Measurements from ENCODE around the gene TEAD4.

TEAD4 gene

DNA sequence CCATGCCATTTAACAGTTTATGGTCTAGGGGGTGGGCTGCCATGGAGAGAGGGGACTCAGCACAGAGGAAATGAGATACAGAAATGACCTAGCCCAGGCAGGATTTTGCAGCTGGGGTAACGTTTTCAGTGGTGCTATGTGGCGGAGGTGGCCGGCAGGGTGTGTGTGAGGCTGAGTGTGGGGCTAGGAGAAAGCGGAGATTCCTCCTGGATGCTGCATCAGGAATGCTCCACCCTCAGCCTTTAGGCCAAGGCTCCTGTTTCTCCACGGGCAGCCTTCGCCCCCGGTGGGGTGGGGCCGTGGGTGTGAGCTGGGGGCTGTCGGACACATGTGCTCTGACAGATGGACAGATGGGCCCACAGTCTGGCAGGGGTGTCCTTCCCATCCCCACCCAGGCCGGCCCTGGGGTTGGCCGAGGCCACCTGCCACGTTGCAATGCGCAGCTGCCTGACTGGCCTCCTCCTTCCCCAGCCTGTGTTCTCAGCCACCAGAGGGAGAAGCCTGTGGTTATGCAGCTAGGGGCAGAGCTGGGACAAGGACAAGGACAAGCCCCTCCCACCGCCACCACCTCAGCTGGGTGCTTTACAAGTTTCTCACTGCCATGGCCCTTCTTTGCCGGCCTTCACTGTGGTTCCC, 44.3 kb downstream of the TEAD4 start:
- Mint-ChIP-seq H3K27me3 (no peaks in the 10 kb centered on the region), H3K27ac (no peak overlapping the region), H3K9me3 (no peaks in the 10 kb centered on the region), H3K4me1 (ENCODE audit: low read depth) (no peaks in the 10 kb centered on the region), H3K4me3 (no peak overlapping the region), H3K36me3 (ENCODE audit: low read depth) (no peaks in the 10 kb centered on the region)

DNA sequence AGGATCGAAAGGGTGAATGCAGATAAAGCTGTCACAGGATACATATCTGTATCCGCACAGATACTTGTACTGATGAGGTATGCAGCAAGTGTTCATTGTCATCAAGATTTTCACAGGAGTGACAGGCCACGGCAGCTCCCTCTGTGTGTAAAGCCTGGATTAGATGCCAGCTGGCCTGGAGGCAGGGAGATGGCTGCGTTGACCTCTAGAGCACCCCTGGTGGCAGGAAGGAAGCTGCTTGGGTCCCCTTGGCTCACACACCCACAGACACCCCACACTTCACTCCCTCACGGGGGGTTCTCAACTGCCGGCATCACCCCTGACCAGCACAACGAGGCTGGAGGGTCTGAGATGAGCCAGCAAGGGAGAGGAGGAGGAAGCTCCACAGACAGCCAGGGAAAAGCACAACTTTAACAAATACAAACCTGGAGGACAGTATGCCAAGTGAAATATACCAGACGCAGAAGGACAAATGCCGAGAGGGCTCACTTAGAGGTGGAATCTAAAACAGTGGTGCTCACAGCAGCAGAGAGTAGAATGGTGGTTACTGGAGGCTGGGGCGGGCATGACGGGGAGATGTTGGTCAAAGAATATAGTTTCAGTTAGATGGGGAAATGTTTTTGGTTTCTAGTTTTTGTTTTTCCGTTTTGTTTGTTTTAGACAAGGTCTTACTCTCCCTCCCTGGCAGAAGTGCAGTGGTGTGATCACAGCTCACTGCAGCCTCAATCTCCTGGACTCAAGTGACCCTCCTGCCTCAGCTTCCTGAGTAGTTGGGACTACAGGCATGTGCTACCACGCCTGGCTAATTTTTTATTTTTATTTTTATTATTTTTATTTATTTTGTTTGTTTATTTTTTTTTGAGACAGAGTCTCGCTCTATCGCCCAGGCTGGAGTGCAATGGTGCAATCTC, 45.7 kb downstream of the TEAD4 start:
- Mint-ChIP-seq H3K36me3 (ENCODE audit: low read depth) (no peaks in the 10 kb centered on the region), H3K27ac (no peak overlapping the region), H3K4me3 (no peak overlapping the region), H3K9me3 (no peaks in the 10 kb centered on the region), H3K4me1 (ENCODE audit: low read depth) (no peaks in the 10 kb centered on the region), H3K27me3 (no peaks in the 10 kb centered on the region)

DNA sequence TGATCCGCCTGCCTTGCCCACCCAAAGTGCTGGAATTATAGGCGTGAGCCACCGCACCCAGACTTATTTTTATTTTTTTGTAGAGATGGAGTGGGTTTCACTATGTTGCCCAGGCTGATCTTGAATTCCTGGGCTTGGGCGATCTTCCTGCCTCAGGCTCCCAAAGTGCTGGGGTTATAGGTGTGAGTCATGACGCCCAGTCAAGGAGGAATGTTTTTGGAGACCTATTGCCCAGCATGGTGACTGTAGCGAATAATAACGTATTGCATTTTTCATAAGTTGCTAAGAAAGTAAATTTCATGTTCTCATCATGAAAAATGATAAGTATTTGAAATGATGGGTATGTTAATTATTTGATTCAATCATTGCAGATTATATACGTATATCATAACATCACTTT, 46.5 kb downstream of the TEAD4 start:
- Mint-ChIP-seq H3K9me3 (no peaks in the 10 kb centered on the region), H3K27me3 (no peaks in the 10 kb centered on the region), H3K36me3 (ENCODE audit: low read depth) (no peaks in the 10 kb centered on the region), H3K27ac (no peak overlapping the region), H3K4me1 (ENCODE audit: low read depth) (no peaks in the 10 kb centered on the region), H3K4me3 (no peak overlapping the region)

GRCh38 chr12:3009780-3010179, 50.6 kb downstream of the TEAD4 start:
- Mint-ChIP-seq H3K9me3 (no peaks in the 10 kb centered on the region), H3K36me3 (ENCODE audit: low read depth) (no peaks in the 10 kb centered on the region), H3K27ac (no peak overlapping the region), H3K4me3 (no peak overlapping the region), H3K27me3 (no peaks in the 10 kb centered on the region), H3K4me1 (ENCODE audit: low read depth) (no peaks in the 10 kb centered on the region)

- no peak overlapping the region for H3K27ac Mint-ChIP-seq
- no peaks in the 10 kb centered on the region for H3K9me3 Mint-ChIP-seq
- H3K27me3 Mint-ChIP-seq, result no peaks in the 10 kb centered on the region
- no peaks in the 10 kb centered on the region for H3K36me3 Mint-ChIP-seq (ENCODE audit: low read depth)
- H3K4me3 Mint-ChIP-seq, result no peak overlapping the region
- H3K4me1 Mint-ChIP-seq (ENCODE audit: low read depth), result no peaks in the 10 kb centered on the region
Measured at GRCh38 chr12:3010214-3010930, 51.2 kb downstream of the TEAD4 start.

GRCh38 chr12:3012786-3013185, 53.6 kb downstream of the TEAD4 start:
- no peaks in the 10 kb centered on the region for H3K36me3 Mint-ChIP-seq (ENCODE audit: low read depth)
- H3K4me3 Mint-ChIP-seq, result no peak overlapping the region
- H3K27me3 Mint-ChIP-seq, result no peaks in the 10 kb centered on the region
- H3K9me3 Mint-ChIP-seq, result no peaks in the 10 kb centered on the region
- H3K27ac Mint-ChIP-seq, result no peak overlapping the region
- H3K4me1 Mint-ChIP-seq (ENCODE audit: low read depth), result no peaks in the 10 kb centered on the region

DNA sequence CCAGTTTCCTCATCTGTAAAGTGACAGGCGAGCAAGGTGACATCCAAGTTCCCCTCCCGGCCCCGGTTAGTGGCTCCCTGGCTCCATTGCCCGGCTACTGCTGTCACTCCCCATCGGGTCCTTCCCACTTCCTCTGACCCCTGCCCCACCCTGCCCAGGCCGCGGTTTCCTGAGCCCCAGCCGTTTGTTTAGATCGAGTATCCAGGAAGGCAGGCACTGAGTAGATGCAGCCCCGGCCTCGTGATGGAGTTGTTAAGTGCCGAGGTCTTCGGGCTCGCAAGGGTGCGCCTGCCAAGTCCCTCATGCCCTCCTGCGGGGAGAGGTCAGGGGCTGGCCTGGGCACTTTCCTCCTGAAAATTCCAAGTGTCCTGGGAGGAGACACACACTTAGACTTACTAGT, 55.4 kb downstream of the TEAD4 start:
- H3K36me3 Mint-ChIP-seq (ENCODE audit: low read depth), result no peaks in the 10 kb centered on the region
- no peaks in the 10 kb centered on the region for H3K9me3 Mint-ChIP-seq
- H3K4me1 Mint-ChIP-seq (ENCODE audit: low read depth), result no peaks in the 10 kb centered on the region
- H3K27ac Mint-ChIP-seq, result no peak overlapping the region
- H3K4me3 Mint-ChIP-seq, result no peak overlapping the region
- no peaks in the 10 kb centered on the region for H3K27me3 Mint-ChIP-seq

GRCh38 chr12:3015356-3015755, 56.2 kb downstream of the TEAD4 start:
- Mint-ChIP-seq H3K27me3 (no peaks in the 10 kb centered on the region), H3K4me3 (no peak overlapping the region), H3K9me3 (no peaks in the 10 kb centered on the region), H3K4me1 (ENCODE audit: low read depth) (no peaks in the 10 kb centered on the region), H3K36me3 (ENCODE audit: low read depth) (no peaks in the 10 kb centered on the region), H3K27ac (no peak overlapping the region)

GRCh38 chr12:3016191-3016590, 57.0 kb downstream of the TEAD4 start:
- Mint-ChIP-seq H3K9me3 (no peaks in the 10 kb centered on the region), H3K4me3 (no peak overlapping the region), H3K36me3 (ENCODE audit: low read depth) (no peaks in the 10 kb centered on the region), H3K27ac (no peak overlapping the region), H3K27me3 (no peaks in the 10 kb centered on the region), H3K4me1 (ENCODE audit: low read depth) (no peaks in the 10 kb centered on the region)

DNA sequence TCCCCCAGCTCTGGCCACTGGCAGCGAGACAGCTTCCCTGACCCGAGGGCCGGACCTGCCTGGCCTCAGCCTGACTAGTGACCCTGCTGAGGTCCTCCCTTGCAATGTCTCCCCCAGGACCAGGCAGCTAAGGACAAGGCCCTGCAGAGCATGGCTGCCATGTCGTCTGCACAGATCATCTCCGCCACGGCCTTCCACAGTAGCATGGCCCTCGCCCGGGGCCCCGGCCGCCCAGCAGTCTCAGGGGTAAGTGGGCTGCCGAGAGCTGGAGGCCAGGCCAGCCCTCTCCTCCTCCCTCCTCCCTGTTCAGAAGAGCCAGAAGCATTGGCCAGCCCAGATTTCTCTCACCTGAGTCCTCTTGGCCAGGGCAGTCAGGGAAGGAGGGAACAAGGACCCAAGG, 58.1 kb downstream of the TEAD4 start:
- H3K27me3 Mint-ChIP-seq, result no peaks in the 10 kb centered on the region
- H3K4me3 Mint-ChIP-seq, result no peak overlapping the region
- H3K9me3 Mint-ChIP-seq, result no peaks in the 10 kb centered on the region
- H3K27ac Mint-ChIP-seq, result no peak overlapping the region
- H3K4me1 Mint-ChIP-seq (ENCODE audit: low read depth), result no peaks in the 10 kb centered on the region
- no peaks in the 10 kb centered on the region for H3K36me3 Mint-ChIP-seq (ENCODE audit: low read depth)

GRCh38 chr12:3018284-3019004, 59.2 kb downstream of the TEAD4 start:
- H3K4me1 Mint-ChIP-seq (ENCODE audit: low read depth), result no peaks in the 10 kb centered on the region
- no peak overlapping the region for H3K27ac Mint-ChIP-seq
- H3K4me3 Mint-ChIP-seq, result no peak overlapping the region
- no peaks in the 10 kb centered on the region for H3K9me3 Mint-ChIP-seq
- no peaks in the 10 kb centered on the region for H3K36me3 Mint-ChIP-seq (ENCODE audit: low read depth)
- no peaks in the 10 kb centered on the region for H3K27me3 Mint-ChIP-seq

- H3K36me3 Mint-ChIP-seq (ENCODE audit: low read depth), result no peaks in the 10 kb centered on the region
- no peak overlapping the region for H3K4me3 Mint-ChIP-seq
- H3K27me3 Mint-ChIP-seq, result no peaks in the 10 kb centered on the region
- H3K9me3 Mint-ChIP-seq, result no peaks in the 10 kb centered on the region
- no peak overlapping the region for H3K27ac Mint-ChIP-seq
- no peaks in the 10 kb centered on the region for H3K4me1 Mint-ChIP-seq (ENCODE audit: low read depth)
Measured at GRCh38 chr12:3019005-3019680, 59.9 kb downstream of the TEAD4 start.

DNA sequence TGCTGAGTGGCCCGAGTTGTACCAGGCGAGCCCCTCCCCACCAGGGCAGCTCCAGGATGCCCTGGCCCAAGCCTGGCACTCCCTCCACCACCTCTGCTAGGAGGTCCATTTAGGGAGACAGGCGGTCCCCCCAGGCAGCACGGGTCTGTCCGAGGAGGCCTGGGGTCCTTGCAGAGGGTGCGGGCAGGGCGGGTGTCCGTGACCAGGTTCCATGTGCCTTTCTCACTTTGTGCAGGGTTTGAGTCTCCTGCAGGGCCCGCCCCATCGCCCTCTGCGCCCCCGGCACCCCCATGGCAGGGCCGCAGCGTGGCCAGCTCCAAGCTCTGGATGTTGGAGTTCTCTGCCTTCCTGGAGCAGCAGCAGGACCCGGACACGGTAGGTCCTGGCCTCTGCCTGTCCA, 61.2 kb downstream of the TEAD4 start:
- no peaks in the 10 kb centered on the region for H3K9me3 Mint-ChIP-seq
- H3K36me3 Mint-ChIP-seq (ENCODE audit: low read depth), result no peaks in the 10 kb centered on the region
- H3K27ac Mint-ChIP-seq, result no peak overlapping the region
- H3K4me1 Mint-ChIP-seq (ENCODE audit: low read depth), result no peaks in the 10 kb centered on the region
- no peaks in the 10 kb centered on the region for H3K27me3 Mint-ChIP-seq
- H3K4me3 Mint-ChIP-seq, result no peak overlapping the region

DNA sequence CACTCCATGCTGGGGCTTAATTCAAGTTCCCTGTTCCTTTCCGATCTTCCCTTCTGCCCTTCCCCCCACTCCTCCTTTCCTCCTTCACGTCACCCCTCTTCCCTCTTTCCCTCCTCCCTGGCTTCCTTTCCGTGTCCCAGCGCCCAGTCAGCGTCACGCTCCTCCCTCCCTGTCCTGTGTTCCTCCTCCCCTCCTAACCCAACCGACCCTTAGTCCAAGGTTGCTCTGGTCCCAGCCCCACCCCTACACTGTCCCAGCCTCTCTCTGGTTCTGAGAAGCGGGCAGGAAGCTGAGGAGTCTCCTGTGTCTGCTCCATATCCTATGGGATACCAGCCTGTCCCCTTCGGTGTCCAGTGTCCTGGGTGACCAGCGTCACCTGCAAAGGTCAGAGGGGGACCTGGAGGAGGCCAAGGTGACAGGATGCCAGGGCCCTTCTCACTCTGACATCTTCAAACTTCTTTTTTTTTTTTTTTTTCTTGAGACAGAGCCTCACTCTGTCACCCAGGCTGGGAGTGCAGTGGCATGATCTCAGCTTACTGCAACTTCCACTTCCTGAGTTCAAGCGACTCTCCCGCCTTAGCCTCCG, 61.7 kb downstream of the TEAD4 start:
- Mint-ChIP-seq H3K27ac (no peak overlapping the region), H3K4me3 (no peak overlapping the region), H3K36me3 (ENCODE audit: low read depth) (no peaks in the 10 kb centered on the region), H3K9me3 (no peaks in the 10 kb centered on the region), H3K27me3 (no peaks in the 10 kb centered on the region), H3K4me1 (ENCODE audit: low read depth) (no peaks in the 10 kb centered on the region)
